CD14-positive monocyte (primary cell): ENCODE data around the gene POLRMT. TPM values are rescaled to one million over a fixed set of nuclear protein-coding genes. Genes with fewer than 3 reads are reported as not detected.

Source experiments
- DNase-seq, 3 donors: peaks; one replicate each; pipeline ENCODE4 v3.0.0-alpha.2; 2011 to 2022
- H2AFZ ChIP-seq: 2 replicates; pipeline ENCODE4 v1.6.0; 2012; ENCODE audit warnings: mild to moderate bottlenecking, low read depth, low read length, inconsistent platforms; ENCODE audit not compliant: insufficient read depth, poor library complexity, severe bottlenecking
- H3K27ac ChIP-seq, 2 donors: 1 replicate in 1 of 2; 2 replicates in 1 of 2; pipeline ENCODE4 v1.5.1; 2012 to 2013; ENCODE audit warnings: low read length in 2 of 2, control low read depth in 1 of 2, inconsistent platforms in 1 of 2, low read depth in 1 of 2, mild to moderate bottlenecking in 1 of 2
- H3K27me3 ChIP-seq, 2 donors: one replicate each; pipeline versions ENCODE4 v1.6.0 to v1.6.1; 2011 to 2013; ENCODE audit warnings: low read length in 2 of 2; ENCODE audit not compliant: control insufficient read depth in 2 of 2, insufficient read depth in 2 of 2
- H3K36me3 ChIP-seq, 2 donors: replicated peaks in 1 of 2; 1 replicate in 1 of 2; 2 replicates in 1 of 2; pipeline versions ENCODE4 v1.5.1 to v1.6.1; 2012 to 2013; ENCODE audit warnings: low read length in 2 of 2, control low read depth in 1 of 2, inconsistent platforms in 1 of 2, mild to moderate bottlenecking in 1 of 2; ENCODE audit not compliant: insufficient read depth in 2 of 2, control insufficient read depth in 1 of 2
- H3K4me1 ChIP-seq, 2 donors: 1 replicate in 1 of 2; 2 replicates in 1 of 2; pipeline versions ENCODE4 v1.5.1 to v1.6.1; 2012 to 2013; ENCODE audit warnings: low read length in 2 of 2, control low read depth in 1 of 2, inconsistent platforms in 1 of 2, mild to moderate bottlenecking in 1 of 2, moderate library complexity in 1 of 2; ENCODE audit not compliant: insufficient read depth in 2 of 2, control insufficient read depth in 1 of 2
- H3K4me2 ChIP-seq: replicated peaks from 2 replicates; pipeline ENCODE3; 2012; ENCODE audit warnings: low read length, moderate library complexity, mild to moderate bottlenecking; ENCODE audit not compliant: poor library complexity, severe bottlenecking; ENCODE audit errors: extremely low read depth
- H3K4me3 ChIP-seq, 3 experiments: fragments of 200-600 bp in 1 of 3; sonication (generic) in 1 of 3; replicated peaks in 1 of 3; 1 replicate in 2 of 3; 2 replicates in 1 of 3; pipeline ENCODE4 v1.5.1; 2011 to 2013; ENCODE audit warnings: low read length in 3 of 3, mild to moderate bottlenecking in 3 of 3, control low read depth in 2 of 3, low read depth in 2 of 3, inconsistent platforms in 1 of 3, moderate library complexity in 1 of 3
- H3K79me2 ChIP-seq: 2 replicates; pipeline ENCODE4 v1.6.0; 2012; ENCODE audit warnings: mild to moderate bottlenecking, control low read depth, inconsistent platforms, low read length, moderate library complexity; ENCODE audit not compliant: insufficient read depth
- H3K9ac ChIP-seq: 2 replicates; pipeline ENCODE4 v1.6.0; 2017; ENCODE audit warnings: low read length, mild to moderate bottlenecking; ENCODE audit not compliant: insufficient read depth, poor library complexity, severe bottlenecking
- H3K9me3 ChIP-seq, 2 donors: replicated peaks in 1 of 2; 1 replicate in 1 of 2; 2 replicates in 1 of 2; pipeline versions ENCODE4 v1.5.1 to v1.6.1; 2012 to 2013; ENCODE audit warnings: low read length in 2 of 2, control low read depth in 1 of 2; ENCODE audit not compliant: control insufficient read depth in 1 of 2, insufficient read depth in 1 of 2
- H4K20me1 ChIP-seq: 2 replicates; pipeline ENCODE4 v1.6.0; 2012; ENCODE audit warnings: mild to moderate bottlenecking, low read length, control low read depth, moderate library complexity; ENCODE audit not compliant: insufficient read depth
- H3K27ac Mint-ChIP-seq, 7 donors: one replicate each; pipeline ENCODE4 v1.8.0; 2020; ENCODE audit warnings: mild to moderate bottlenecking in 7 of 7, mixed read lengths in 7 of 7, moderate library complexity in 6 of 7, inconsistent platforms in 2 of 7
- H3K27me3 Mint-ChIP-seq, 3 donors: one replicate each; pipeline ENCODE4 v1.8.0; 2021 to 2022; ENCODE audit warnings: low read depth in 3 of 3, mild to moderate bottlenecking in 3 of 3, mixed read lengths in 3 of 3, moderate library complexity in 3 of 3, inconsistent platforms in 1 of 3
- H3K36me3 Mint-ChIP-seq, 2 donors: one replicate each; pipeline ENCODE4 v1.8.0; 2020; ENCODE audit warnings: mixed read lengths in 2 of 2, inconsistent platforms in 1 of 2, mild to moderate bottlenecking in 1 of 2
- H3K4me1 Mint-ChIP-seq: one replicate; pipeline ENCODE4 v1.8.0; 2020; ENCODE audit warnings: mild to moderate bottlenecking, mixed read lengths
- H3K4me3 Mint-ChIP-seq, 2 donors: one replicate each; pipeline ENCODE4 v1.8.0; 2020; ENCODE audit warnings: mild to moderate bottlenecking in 2 of 2, mixed read lengths in 2 of 2, moderate library complexity in 1 of 2
- H3K9me3 Mint-ChIP-seq, 7 donors: one replicate each; pipeline ENCODE4 v1.8.0; 2020 to 2022; ENCODE audit warnings: mixed read lengths in 7 of 7, mild to moderate bottlenecking in 6 of 7, moderate library complexity in 6 of 7, inconsistent platforms in 2 of 7
- WGBS: methylation state at CpG from one replicate; pipeline ENCODE4 v1.1.5; 2013; ENCODE audit warnings: missing lambda C conversion rate; ENCODE audit not compliant: insufficient coverage; 5-methylcytosine and 5-hydroxymethylcytosine counted together
- intact Hi-C, 2 donors: fragments of 100-400 bp; cut with micrococcal nuclease; formaldehyde crosslinking; loops; one replicate each; pipeline versions ENCODE4 v1.15.0 to v1.15.1; 2023
- polyA plus RNA-seq, 3 donors: library from polyadenylated mRNA; depleted of rRNA in 1 of 3; unstranded in 2 of 3; stranded (reverse) in 1 of 3; fragments of 300-500 nt in 2 of 3; fragments of >200 nt in 1 of 3; fragmentation: Illumina TruSeq in 2 of 3; gene quantifications; 1 replicate in 2 of 3; 2 replicates in 1 of 3; pipeline ENCODE4 v1.2.3, GENCODE V29; 2012 to 2021
- TF ChIP-seq, protein P1 (sequence below): fragments of 200-600 bp; IDR thresholded peaks from one replicate; pipeline ENCODE4 v1.8.0; 2022; ENCODE audit warnings: antibody characterized with exemption, mild to moderate bottlenecking

POLRMT gene
- polyA plus RNA-seq, 3 donors = 16.2 to 40.5 (median 17.6) TPM

DNA sequence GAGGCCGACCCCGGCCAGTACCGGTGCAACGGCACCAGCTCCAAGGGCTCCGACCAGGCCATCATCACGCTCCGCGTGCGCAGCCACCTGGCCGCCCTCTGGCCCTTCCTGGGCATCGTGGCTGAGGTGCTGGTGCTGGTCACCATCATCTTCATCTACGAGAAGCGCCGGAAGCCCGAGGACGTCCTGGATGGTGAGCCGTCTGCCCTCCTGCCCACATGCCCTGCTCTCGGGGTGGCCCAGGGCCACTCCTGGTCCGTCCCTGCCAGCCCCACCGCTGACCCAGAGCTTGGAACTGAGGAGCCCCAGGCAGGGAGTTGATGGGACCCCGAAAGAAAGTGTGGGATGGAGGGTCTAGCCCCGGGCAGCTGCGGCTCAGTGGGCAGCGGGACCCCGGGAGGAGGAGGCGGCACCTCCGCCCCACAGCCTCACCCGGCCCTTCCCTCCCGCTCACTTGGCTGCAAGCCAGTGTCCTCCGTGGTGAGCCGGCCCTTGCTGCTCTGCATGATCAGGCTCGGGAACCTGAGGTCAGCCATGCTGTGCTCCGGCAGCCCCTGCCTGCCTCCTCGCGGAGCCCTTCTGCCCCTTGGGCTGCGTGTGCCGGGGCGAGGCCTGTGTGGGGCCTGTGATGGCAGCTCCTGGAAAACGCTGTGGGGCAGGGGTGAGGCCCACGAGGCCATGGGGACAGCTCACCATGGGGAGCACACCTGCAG, 51.8 kb downstream of the POLRMT start:
- 97% methylated on average over 33 of the region's 40 CpGs for WGBS
- peaks cover 0 to 6% of the 10 kb centered on the region in 2 donors for H3K27me3 ChIP-seq
- no peak overlapping the region for H3K4me3 ChIP-seq
- no peak overlapping the region for H3K4me3 Mint-ChIP-seq
- TF ChIP-seq, protein P1, sequence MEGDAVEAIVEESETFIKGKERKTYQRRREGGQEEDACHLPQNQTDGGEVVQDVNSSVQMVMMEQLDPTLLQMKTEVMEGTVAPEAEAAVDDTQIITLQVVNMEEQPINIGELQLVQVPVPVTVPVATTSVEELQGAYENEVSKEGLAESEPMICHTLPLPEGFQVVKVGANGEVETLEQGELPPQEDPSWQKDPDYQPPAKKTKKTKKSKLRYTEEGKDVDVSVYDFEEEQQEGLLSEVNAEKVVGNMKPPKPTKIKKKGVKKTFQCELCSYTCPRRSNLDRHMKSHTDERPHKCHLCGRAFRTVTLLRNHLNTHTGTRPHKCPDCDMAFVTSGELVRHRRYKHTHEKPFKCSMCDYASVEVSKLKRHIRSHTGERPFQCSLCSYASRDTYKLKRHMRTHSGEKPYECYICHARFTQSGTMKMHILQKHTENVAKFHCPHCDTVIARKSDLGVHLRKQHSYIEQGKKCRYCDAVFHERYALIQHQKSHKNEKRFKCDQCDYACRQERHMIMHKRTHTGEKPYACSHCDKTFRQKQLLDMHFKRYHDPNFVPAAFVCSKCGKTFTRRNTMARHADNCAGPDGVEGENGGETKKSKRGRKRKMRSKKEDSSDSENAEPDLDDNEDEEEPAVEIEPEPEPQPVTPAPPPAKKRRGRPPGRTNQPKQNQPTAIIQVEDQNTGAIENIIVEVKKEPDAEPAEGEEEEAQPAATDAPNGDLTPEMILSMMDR = no peak
- no peak overlapping the region for H3K9ac ChIP-seq
- intact Hi-C loops = loop anchor here in 1 of 2 donors (5.0 kb wide), 1 partner anchor 151 kb away; no protein-coding TSS in a partner anchor
- no peaks in the 10 kb centered on the region for H3K9me3 ChIP-seq
- no peak overlapping the region for H3K27ac ChIP-seq
- H3K27ac Mint-ChIP-seq = no peak overlapping the region
- H3K79me2 ChIP-seq = peaks cover 36% of the 10 kb centered on the region
- H3K4me2 ChIP-seq = no peak overlapping the region
- peaks cover 18 to 45% of the 10 kb centered on the region in 2 donors for H3K36me3 Mint-ChIP-seq
- peaks cover 9 to 13% (median 10%) of the 10 kb centered on the region in 3 donors for H3K27me3 Mint-ChIP-seq
- H3K4me1 Mint-ChIP-seq = peaks cover 5% of the 10 kb centered on the region
- H2AFZ ChIP-seq = no peak overlapping the region
- no peaks in the 10 kb centered on the region for H3K9me3 Mint-ChIP-seq
- H3K36me3 ChIP-seq = peaks cover 44 to 47% of the 10 kb centered on the region in 2 donors
- no peaks in the 10 kb centered on the region for H3K4me1 ChIP-seq
- DNase-seq = no peak
- H4K20me1 ChIP-seq = peaks cover 77% of the 10 kb centered on the region

GRCh38 chr19:580274-580835, 53.0 kb downstream of the POLRMT start:
- Mint-ChIP-seq H3K4me1 (peaks cover 8% of the 10 kb centered on the region), H3K4me3 (no peak overlapping the region), H3K27ac (peak overlapping the region in 1 of 7 donors; percentile 37), H3K36me3 (peaks cover 18 to 47% of the 10 kb centered on the region in 2 donors), H3K27me3 (peaks cover 2 to 3% (median 2%) of the 10 kb centered on the region in 3 donors), H3K9me3 (no peaks in the 10 kb centered on the region)
- H3K4me1 ChIP-seq = peaks cover 0 to 6% of the 10 kb centered on the region in 2 donors
- intact Hi-C loops = loop anchor here in 1 of 2 donors (5.0 kb wide), 1 partner anchor 152 kb away; no protein-coding TSS in a partner anchor
- 93% methylated on average over 18 of the region's 22 CpGs for WGBS
- H3K79me2 ChIP-seq = peaks cover 48% of the 10 kb centered on the region
- H3K4me2 ChIP-seq = no peak overlapping the region
- peaks cover 44 to 47% of the 10 kb centered on the region in 2 donors for H3K36me3 ChIP-seq
- no peak overlapping the region for H2AFZ ChIP-seq
- no peak overlapping the region for H3K4me3 ChIP-seq
- peaks cover 87% of the 10 kb centered on the region for H4K20me1 ChIP-seq
- no peak overlapping the region for H3K9ac ChIP-seq
- no peak for DNase-seq
- TF ChIP-seq, protein P1 = no peak
- no peaks in the 10 kb centered on the region for H3K27me3 ChIP-seq
- no peak overlapping the region for H3K27ac ChIP-seq
- no peaks in the 10 kb centered on the region for H3K9me3 ChIP-seq
